C4-2B (cell line): Measurements from ENCODE around the gene GCNT1.
"Not testable (repeated sequence)": the region's sequence is repeated elsewhere in the genome, so short reads cannot be mapped to it uniquely, and the experiment has no call there.

Experiments
- H3K27ac ChIP-seq: fragments of 450-650 bp; 2 replicates; pipeline ENCODE4 v1.5.1; 2017
- ZFX ChIP-seq: fragments of 450-650 bp; IDR thresholded peaks from 2 replicates; pipeline ENCODE4 v1.6.1; 2017
- TF ChIP-seq, protein P1 (sequence below): fragments of 450-650 bp; conservative IDR thresholded peaks from 2 replicates; pipeline ENCODE4 v1.5.1; 2017; ENCODE audit warnings: mild to moderate bottlenecking

Gene GCNT1

DNA sequence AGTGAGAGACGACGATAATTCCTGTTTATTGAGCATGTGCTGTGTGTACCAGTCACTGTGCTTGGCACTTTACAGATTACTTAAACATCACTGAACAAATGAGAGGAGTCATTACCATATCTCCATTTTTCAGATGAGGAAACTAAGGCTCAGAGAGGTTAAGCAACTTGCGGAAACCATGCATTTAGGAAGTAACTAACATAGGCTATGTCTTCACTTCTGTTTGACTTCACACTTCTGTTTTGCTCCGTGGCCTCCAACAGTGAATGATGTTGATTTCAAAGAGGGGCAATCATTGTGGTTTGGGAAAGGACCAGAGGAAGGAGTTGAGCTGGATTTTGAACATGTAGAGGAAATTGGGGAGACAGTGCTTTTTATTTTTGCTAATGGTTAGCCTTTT, 16.7 kb downstream of the GCNT1 start:
- TF ChIP-seq ZFX = no peak
- TF ChIP-seq, protein P1, sequence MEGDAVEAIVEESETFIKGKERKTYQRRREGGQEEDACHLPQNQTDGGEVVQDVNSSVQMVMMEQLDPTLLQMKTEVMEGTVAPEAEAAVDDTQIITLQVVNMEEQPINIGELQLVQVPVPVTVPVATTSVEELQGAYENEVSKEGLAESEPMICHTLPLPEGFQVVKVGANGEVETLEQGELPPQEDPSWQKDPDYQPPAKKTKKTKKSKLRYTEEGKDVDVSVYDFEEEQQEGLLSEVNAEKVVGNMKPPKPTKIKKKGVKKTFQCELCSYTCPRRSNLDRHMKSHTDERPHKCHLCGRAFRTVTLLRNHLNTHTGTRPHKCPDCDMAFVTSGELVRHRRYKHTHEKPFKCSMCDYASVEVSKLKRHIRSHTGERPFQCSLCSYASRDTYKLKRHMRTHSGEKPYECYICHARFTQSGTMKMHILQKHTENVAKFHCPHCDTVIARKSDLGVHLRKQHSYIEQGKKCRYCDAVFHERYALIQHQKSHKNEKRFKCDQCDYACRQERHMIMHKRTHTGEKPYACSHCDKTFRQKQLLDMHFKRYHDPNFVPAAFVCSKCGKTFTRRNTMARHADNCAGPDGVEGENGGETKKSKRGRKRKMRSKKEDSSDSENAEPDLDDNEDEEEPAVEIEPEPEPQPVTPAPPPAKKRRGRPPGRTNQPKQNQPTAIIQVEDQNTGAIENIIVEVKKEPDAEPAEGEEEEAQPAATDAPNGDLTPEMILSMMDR = no peak
- H3K27ac ChIP-seq = no peak overlapping the region

- not testable (repeated sequence) for H3K27ac ChIP-seq
These were observed 18.8 kb downstream of the GCNT1 start for GRCh38 chr9:76477818-76478217.

GRCh38 chr9:76478226-76478625, 19.2 kb downstream of the GCNT1 start:
- no peak overlapping the region for H3K27ac ChIP-seq
- TF ChIP-seq, protein P1 = no peak
- no peak for TF ChIP-seq ZFX

- H3K27ac ChIP-seq = not testable (repeated sequence)
These were observed 20.4 kb downstream of the GCNT1 start for GRCh38 chr9:76479337-76479736.

DNA sequence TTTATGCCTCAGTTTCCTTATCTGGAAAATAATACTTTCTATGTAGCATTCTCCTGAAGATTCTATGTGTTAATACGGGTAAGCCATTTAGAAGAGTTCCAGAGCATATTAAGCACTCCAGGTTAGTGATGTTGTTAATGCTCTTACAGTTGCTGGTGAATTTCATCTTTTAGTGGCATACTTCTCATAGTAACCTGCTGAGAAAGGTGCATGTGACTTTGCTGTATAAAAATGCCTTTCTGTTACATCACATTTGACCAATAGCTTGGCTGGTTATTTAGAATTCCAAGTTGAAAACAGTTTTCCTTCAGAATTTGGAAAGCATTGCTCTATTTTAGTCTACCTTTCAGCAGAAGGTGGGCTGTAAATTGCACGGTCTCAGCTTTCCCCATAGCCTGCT, 27.2 kb downstream of the GCNT1 start:
- no peak overlapping the region for H3K27ac ChIP-seq
- TF ChIP-seq, protein P1 = no peak
- no peak for TF ChIP-seq ZFX

GRCh38 chr9:76490249-76490990, 31.4 kb downstream of the GCNT1 start:
- H3K27ac ChIP-seq = no peak overlapping the region
- TF ChIP-seq, protein P1 = no peak
- TF ChIP-seq ZFX = no peak

- not testable (repeated sequence) for H3K27ac ChIP-seq
These were observed 32.1 kb downstream of the GCNT1 start for GRCh38 chr9:76491056-76491455.

DNA sequence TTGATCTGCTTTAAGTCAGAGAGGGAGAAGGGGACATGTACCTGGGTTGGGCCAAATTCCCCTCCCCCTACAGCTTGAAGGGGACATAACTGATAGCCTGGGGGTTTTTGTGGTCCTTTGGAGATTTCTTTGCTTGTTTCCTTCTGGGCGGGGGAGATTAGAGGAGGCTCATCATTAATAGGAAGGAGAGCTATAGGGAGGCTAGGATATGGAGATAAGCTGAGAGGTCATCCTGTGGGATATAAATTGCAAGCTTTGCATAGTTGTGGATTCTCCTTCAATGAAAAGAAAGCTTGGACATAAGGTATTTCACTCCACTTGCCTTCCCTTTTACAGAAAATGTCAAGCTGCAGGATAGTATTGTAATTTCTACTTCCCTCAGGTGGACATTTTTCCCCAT, 34.5 kb downstream of the GCNT1 start:
- not testable (repeated sequence) for H3K27ac ChIP-seq

DNA sequence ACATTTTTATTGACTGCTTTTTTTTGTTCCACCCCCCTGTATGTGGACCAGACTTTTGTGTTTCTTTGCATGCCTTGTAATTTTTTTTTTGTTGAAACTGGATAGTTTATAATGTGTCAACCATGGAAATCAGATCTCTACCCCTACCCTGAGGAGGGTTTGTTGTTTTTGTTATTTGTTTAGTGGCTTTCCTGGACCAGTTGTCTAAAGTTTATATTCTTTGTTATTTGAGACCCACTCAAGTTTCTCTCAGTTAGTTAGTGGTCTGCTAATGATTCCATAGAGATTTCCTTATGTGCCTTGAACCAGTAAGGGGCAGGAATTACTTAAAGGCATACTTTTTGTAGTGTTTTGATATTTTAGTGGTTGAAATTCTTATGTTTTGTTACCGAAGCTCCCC, 41.1 kb downstream of the GCNT1 start:
- H3K27ac ChIP-seq = no peak overlapping the region

More for the DNA sequence above, 41.1 kb downstream of the GCNT1 start:
- TF ChIP-seq ZFX = no peak
- TF ChIP-seq, protein P1 = no peak
